ENCODE results near the gene C3orf49.

Gene C3orf49

GRCh38 chr3:63851287-63851686, 32.2 kb downstream of the C3orf49 start:
- no peak for DNase-seq (ENCODE audit: low read depth)

GRCh38 chr3:63853106-63853505, 34.0 kb downstream of the C3orf49 start:
- DNase-seq (ENCODE audit: low read depth) = no peak

GRCh38 chr3:63855333-63855940, 36.3 kb downstream of the C3orf49 start:
- no peak for DNase-seq (ENCODE audit: low read depth)

GRCh38 chr3:63857311-63857710, 38.2 kb downstream of the C3orf49 start:
- DNase-seq (ENCODE audit: low read depth) = no peak

- DNase-seq (ENCODE audit: low read depth) = no peak
Measured at GRCh38 chr3:63860776-63861175, 41.7 kb downstream of the C3orf49 start.

- DNase-seq (ENCODE audit: low read depth) = no peak
Measured at GRCh38 chr3:63861306-63861705, 42.2 kb downstream of the C3orf49 start.

- DNase-seq (ENCODE audit: low read depth) = no peak
Measured at GRCh38 chr3:63862804-63863149, 43.7 kb downstream of the C3orf49 start.

- DNase-seq (ENCODE audit: low read depth) = peak; percentile 52
Measured at GRCh38 chr3:63863150-63864007, 44.3 kb downstream of the C3orf49 start, which contains the start of the genes ATXN7 and THOC7. Gene ATXN7, plus strand, starts transcription at chr3:63863867. Its CDS starts 48,732 bp downstream, at chr3:63912599. Gene THOC7, minus strand, starts transcription at chr3:63863805. Its CDS starts 15 bp downstream, at chr3:63863790.

- peak; percentile 12 for DNase-seq (ENCODE audit: low read depth)
Measured at GRCh38 chr3:63864008-63864964, 45.2 kb downstream of the C3orf49 start.

- no peak for DNase-seq (ENCODE audit: low read depth)
Measured at GRCh38 chr3:63864965-63865327, 45.8 kb downstream of the C3orf49 start.

- DNase-seq (ENCODE audit: low read depth) = no peak
Measured at GRCh38 chr3:63867225-63867624, 48.1 kb downstream of the C3orf49 start.

- DNase-seq (ENCODE audit: low read depth) = no peak
Measured at GRCh38 chr3:63869940-63870614, 51.0 kb downstream of the C3orf49 start.

GRCh38 chr3:63870615-63871005, 51.5 kb downstream of the C3orf49 start:
- no peak for DNase-seq (ENCODE audit: low read depth)

- no peak for DNase-seq (ENCODE audit: low read depth)
Measured at GRCh38 chr3:63872135-63872924, 53.2 kb downstream of the C3orf49 start.

- DNase-seq (ENCODE audit: low read depth) = no peak
Measured at GRCh38 chr3:63874769-63875168, 55.7 kb downstream of the C3orf49 start.

GRCh38 chr3:63875510-63875909, 56.4 kb downstream of the C3orf49 start:
- DNase-seq (ENCODE audit: low read depth) = no peak

- no peak for DNase-seq (ENCODE audit: low read depth)
Measured at GRCh38 chr3:63876260-63876659, 57.2 kb downstream of the C3orf49 start.

- no peak for DNase-seq (ENCODE audit: low read depth)
Measured at GRCh38 chr3:63877737-63878393, 58.8 kb downstream of the C3orf49 start.

- DNase-seq (ENCODE audit: low read depth) = no peak
Measured at GRCh38 chr3:63878394-63879060, 59.4 kb downstream of the C3orf49 start.

GRCh38 chr3:63880653-63881052, 61.6 kb downstream of the C3orf49 start:
- no peak for DNase-seq (ENCODE audit: low read depth)
